HS-5 (cell line): ENCODE results near the gene APOC4.
"Not testable (repeated sequence)": the region's sequence is repeated elsewhere in the genome, so short reads cannot be mapped to it uniquely, and the experiment has no call there.

Source experiments
- DNase-seq: peaks from one replicate; pipeline ENCODE4 v3.0.0-alpha.2; 2012; ENCODE audit warnings: low read depth

Gene APOC4

GRCh38 chr19:44914433-44915206 is 27.4 kb upstream of the APOC4 start, which contains the start of gene APOC1:
APOC1 (plus strand) TSS chr19:44914608; CDS start chr19:44914892, 284 bp downstream.
- peak; percentile 52 for DNase-seq

GRCh38 chr19:44924243-44924725 is 17.8 kb upstream of the APOC4 start:
- DNase-seq, result no peak

DNA sequence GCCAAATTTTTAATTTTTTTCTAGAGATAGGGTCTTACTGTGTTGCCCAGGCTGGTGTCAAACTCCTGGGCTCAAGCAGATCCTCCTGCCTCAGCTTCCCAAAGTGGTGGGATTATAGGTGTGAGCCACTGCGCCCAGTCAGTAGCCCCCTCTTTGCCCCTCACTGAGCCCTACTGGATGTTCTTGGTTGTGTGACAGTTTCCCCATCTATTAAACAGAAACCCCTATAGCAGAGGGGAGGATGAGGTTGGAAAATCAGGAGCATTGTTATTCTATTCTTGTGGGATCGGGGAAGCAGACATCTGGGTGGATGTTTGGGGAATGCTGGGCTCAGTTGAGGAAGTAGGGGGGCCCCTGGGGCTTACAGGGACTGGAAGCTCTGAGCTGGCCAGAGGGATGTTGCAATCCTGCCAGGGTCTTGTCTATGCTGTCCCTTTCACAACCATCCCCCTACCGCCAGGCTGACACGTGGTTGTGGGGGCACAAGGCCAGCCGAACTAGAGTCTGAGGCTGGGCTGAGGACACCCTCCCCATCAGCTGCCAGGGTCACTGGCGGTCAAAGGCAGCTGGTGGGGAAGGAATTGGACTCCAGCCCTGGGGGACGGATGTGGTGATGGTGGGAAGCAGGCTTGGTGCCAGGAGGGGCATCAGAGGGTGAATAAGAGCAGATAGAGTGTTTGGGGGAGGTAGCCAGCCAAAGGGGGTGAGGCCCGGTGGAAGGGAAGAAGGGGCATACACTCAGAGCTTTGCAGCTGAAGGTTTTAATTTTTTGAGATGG is 16.7 kb upstream of the APOC4 start:
- DNase-seq, result no peak

DNA sequence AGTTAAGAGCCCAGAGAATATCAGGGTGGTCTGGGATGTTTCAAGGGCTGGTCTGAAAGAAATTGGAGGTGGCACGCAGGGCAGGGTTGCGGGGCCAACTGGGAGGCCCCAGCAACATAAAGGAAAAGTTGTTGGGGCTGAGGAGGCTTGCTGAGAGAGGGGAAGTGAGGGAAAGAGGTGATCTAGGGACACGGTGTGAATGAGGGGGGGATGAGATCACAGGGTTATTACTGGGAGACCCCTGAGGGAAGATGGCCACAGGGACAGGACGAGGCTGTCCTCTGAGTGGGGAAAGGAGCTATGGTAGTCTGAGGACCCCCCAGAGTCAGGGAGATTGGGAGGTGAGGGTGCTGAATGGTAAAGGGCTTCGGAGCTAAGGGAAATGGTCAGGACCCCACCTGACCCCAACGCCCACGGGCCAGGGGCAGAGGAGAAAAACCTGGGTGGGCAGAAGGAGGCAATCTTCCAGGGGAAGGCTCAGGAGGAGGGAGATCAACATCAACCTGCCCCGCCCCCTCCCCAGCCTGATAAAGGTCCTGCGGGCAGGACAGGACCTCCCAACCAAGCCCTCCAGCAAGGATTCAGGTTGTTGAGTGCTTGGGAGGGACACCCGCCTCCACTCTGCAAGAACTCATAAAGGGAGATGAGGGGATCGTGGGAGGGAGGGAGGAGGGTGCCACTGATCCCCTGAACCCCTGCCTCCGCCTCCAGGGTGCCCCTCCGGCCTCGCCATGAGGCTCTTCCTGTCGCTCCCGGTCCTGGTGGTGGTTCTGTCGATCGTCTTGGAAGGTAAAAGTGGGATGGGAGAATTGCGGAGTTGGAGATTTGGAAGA is 15.6 kb upstream of the APOC4 start:
- DNase-seq, result not testable (repeated sequence)

- DNase-seq, result no peak
Observed at GRCh38 chr19:44927746-44928145, 14.3 kb upstream of the APOC4 start.

DNA sequence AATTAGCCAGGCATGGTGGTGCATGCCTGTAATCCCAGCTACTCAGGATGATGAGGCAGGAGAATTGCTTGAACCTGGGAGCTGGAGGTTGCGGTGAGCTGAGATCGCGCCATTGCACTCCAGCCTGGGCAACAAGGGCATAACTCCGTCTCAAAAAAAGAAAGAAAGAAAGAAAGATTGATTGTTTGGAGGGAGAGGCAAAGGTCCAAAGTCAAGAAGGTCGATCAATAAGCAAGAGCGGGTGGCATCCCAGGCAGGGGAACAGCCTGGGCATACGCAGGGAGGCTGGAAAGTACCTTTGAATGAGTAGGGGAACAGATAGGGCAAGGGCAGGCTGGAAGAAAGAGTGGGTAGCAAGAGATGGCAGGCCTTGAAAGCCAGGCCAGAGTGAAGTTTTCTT is 11.9 kb upstream of the APOC4 start:
- no peak for DNase-seq

DNA sequence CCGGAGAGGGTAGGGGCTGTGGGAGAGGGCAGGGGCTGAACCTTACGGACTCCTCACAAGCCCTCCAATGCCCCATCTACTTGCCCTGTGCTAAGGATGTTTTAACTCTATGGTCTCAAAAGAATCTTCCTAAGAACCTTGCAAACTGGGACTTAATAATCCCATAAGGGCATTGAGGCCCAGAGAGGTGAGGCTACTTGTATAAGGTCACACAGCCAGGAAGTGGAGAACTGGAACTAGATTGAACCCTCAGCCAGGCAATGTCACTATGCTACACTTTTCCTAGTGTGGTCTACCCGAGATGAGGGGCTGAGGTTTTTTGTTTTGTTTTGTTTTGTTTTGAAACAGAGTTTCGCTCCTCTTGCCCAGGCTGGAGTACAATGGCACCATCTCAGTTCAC is 10.5 kb upstream of the APOC4 start:
- no peak for DNase-seq

GRCh38 chr19:44939668-44940067 is 2.4 kb upstream of the APOC4 start:
- DNase-seq, result no peak

GRCh38 chr19:44943801-44944249 is 1.8 kb downstream of the APOC4 start:
- DNase-seq, result no peak

DNA sequence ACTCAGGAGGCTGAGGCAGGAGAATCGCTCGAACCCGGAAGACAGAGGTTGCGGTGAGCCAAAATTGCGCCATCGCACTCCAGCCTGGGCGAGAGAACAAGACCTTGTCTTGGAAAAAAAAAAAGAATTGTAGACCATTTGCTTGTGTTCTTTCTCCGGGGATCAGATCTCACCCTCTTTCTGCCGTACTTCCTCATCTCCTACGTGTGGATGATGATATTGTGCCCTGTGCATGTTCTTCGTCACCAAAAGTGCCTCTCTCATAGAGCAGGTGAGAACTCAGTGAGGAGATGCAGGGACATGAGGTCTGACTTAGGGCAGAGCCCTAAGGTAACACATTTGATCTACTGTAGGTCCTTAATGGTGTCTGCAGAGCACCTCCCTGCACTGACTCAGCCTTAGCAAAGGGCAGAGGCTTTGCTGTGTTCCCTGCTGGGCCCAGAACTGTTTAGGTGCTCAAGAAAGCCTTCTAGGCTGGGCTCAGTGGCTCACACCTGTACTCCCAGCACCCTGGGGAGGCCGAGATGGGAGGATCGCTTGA is 5.1 kb downstream of the APOC4 start:
- DNase-seq, result no peak

DNA sequence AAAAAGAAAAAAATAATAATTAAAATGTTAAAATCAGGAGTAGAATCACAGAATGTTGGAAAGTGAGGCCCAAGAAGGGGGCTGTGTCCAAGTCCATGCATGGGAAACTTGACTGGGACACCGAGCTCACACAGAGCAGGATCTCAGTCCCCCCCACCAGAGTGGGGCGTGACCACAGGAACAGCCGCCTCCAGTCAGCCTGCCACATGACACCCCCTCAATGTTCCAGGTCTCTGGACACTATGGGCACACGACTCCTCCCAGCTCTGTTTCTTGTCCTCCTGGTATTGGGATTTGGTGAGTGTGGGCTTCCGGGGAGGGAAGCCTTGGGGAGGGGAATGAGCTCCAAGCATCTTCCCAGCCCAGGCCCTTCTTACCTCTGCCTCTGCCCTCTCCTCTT is 6.2 kb downstream of the APOC4 start:
- no peak for DNase-seq

- no peak for DNase-seq
Observed at GRCh38 chr19:44948763-44949374, 6.8 kb downstream of the APOC4 start.

- DNase-seq, result no peak
Observed at GRCh38 chr19:44949550-44949949, 7.5 kb downstream of the APOC4 start.

- peak; percentile 37 for DNase-seq
Observed at GRCh38 chr19:44951179-44952159, 9.4 kb downstream of the APOC4 start.

- DNase-seq, result no peak
Observed at GRCh38 chr19:44954278-44954648, 12.2 kb downstream of the APOC4 start.

DNA sequence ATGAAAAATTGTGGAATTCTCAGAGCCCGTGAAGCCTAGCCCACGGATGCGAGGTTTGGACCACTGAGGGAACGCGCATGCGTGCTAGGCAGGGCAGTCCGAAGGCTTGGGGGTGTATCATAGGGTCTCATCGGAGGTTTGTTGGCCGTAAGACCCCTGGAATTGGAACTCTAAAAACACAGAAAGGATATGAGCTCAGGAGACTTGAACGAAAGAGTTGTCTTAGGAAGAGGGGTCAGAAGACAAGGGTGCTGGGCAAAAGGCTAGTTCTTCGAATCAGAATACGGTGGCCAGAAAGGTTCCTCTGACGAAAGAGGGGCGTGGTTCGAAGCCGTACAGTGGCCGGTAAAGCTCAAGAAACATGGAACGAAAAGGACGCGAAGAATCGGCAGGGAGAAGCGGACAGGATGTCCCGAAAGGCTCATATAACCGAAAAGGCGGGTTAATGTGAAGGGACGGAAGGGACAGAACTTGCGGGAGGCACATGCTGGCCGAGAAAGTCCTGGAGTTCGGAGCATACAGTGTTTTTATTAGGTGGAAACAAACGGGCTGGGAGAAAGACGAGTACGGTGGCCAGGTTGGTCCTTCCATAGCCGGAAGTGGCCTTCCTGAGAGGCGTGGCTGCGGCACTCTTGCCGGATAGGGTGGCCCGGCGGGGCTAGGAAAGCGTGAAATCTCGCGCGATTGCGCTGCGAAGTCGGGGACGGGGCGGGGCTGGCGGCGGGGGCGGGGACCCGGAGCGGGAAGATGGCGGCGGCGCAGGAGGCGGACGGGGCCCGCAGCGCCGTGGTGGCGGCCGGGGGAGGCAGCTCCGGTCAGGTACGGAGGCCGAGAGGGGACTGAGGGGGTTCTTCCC is 12.8 kb downstream of the APOC4 start, which contains the start of gene CLPTM1:
Gene CLPTM1 (plus strand): TSS at position 732 of the 856 bp plus-strand sequence. CDS start 16 bp downstream, at position 748.
- peak; percentile 95 for DNase-seq

GRCh38 chr19:44955505-44956439 is 13.7 kb downstream of the APOC4 start:
- no peak for DNase-seq

GRCh38 chr19:44957526-44957925 is 15.5 kb downstream of the APOC4 start:
- no peak for DNase-seq
